ENCODE data around the gene DNAH8.
"Not testable (repeated sequence)": the region's sequence is repeated elsewhere in the genome, so short reads cannot be mapped to it uniquely, and the experiment has no call there.

Gene DNAH8

DNA sequence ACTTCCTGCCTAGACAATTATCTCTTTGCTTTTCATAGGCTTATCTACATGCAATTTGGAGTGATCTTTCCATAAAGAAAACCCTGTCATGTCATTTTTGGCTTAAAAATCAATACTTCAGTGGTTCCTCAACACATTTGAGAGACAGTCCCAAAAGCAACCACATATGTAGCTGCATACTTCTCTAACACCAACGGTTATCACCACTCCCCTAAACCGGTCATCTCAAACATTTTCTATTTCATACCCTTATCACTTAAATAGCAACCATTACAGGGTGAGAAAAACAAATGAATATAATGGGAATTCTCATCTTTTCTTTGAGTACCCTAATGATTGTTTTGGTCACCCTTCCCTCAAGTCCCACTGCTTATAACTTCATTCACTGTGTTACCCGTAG lies 17.3 kb upstream of the DNAH8 start:
- DNase-seq = no peak

DNA sequence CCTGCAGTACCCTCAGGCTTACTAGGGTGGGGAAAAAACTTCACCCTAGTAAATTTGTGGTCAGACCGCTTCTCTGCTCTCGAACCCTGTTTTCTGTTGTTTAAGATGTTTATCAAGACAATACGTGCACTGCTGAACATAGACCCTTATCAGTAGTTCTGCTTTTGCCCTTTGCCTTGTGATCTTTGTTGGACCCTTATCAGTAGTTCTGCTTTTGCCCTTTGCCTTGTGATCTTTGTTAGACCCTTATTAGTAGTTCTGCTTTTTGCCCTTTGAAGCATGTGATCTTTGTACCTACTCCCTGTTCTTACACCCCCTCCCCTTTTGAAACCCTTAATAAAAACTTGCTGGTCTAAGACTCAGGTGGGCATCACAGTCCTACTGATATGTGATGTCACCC lies 15.4 kb upstream of the DNAH8 start:
- not testable (repeated sequence) for DNase-seq

DNA sequence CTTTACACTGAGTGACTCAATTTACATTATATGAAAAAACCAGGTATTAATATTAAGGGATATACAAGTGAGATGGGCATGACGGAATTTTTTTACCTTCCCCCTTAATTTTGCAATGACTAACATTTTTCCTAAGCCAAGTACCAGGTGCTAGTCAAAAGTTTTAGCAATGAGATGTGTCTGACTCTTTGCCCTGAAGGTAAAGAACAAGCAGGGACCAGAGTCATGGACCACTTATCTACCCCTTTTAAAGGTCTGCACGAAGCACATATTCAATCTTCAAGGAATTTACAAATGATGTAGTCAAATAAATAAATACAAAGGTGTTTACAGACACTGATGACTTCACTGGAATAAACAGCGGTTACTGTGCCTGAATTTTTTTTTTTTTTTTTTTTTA lies 13.6 kb upstream of the DNAH8 start:
- DNase-seq = no peak

DNA sequence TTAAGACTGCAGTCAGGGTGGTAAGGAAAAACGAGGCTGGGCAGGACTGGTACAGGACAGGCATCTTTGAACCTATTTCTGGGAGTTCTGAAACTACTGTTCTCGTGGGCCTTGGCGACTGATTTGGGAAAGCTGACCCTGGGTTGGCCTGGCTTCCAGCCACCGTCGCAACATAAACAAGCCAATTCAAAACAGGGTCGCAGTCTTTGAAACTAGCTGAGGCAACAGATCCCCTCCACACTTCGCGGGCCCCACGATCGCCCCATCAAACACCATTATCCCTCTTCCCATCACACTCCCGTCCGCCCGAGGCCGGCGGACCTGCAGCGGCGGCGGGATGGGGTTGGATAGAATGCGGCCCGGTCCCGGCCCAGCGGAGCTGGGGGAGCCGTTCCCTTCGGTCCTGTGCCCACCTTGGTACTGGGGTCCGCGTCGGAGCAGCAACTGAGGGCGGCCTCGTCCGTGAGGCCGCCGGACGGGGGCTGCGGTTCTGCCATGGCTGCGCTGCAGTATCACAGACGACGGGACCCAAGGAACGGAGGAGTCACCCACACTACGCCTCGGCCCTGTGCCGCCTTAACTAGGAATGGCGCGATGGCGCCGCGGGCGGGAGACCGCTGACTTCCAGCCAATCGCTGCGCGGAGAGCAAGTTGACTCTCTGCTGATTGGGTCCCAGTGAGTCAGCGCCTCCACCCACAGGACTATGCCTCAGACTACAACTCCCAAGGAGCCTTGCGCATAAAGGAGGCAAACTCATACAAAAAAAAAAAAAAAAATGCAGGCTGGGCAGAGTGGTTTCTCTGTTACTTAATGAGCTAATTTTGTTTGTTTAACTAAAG lies 12.3 kb upstream of the DNAH8 start, which contains the start of gene GLO1:
Gene GLO1, minus strand, starts transcription at position 588 of the 840 bp plus-strand sequence. Its CDS starts 91 bp downstream, at position 497.
- peak; percentile 77 to 99 (median 96) for DNase-seq

- no peak for DNase-seq
Observed at GRCh38 chr6:38703949-38704590, 11.0 kb upstream of the DNAH8 start.

- no peak for DNase-seq
Observed at GRCh38 chr6:38705924-38706323, 9.2 kb upstream of the DNAH8 start.

DNA sequence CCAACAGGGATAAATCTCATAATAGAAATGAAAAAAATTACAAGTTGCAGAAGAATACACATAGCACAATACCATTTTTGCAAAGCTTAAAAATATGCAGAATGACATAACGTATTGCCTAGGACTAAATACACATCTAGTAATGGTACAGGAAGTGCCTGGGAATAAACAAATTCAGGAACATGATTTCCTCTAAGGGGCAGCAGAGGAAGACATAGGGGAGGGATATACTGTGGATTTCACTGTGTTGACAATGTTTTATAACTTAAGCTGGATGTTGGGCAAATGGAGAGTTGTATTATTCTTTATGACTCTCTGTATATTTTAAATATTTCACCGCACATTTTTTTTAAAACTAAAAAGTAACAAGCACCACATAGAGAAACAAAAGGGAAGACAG lies 6.6 kb upstream of the DNAH8 start:
- no peak for DNase-seq

GRCh38 chr6:38713812-38714211 lies 1.3 kb upstream of the DNAH8 start:
- DNase-seq = no peak

- no peak for DNase-seq
Observed at GRCh38 chr6:38714239-38715015, 684 bp upstream of the DNAH8 start.

DNA sequence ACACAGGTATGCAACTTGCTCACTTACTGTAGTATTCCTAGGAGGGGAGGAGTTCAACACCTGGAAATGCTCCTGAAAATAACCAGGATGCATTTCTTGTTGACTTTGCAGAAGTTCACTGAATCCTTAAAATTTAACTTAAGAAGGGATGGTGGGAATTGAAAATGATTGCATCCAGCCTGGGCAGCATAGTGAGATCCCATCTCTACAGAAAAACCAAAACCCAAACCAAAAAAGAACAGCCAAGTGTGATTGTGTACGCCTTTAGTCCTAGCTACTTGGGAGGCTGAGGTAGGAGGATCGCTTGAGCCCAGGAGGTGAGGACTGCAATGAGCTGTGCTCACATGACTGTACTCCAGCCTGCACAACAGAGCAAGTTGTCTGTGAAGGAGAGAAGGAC lies 1.7 kb downstream of the DNAH8 start:
- DNase-seq = no peak

DNA sequence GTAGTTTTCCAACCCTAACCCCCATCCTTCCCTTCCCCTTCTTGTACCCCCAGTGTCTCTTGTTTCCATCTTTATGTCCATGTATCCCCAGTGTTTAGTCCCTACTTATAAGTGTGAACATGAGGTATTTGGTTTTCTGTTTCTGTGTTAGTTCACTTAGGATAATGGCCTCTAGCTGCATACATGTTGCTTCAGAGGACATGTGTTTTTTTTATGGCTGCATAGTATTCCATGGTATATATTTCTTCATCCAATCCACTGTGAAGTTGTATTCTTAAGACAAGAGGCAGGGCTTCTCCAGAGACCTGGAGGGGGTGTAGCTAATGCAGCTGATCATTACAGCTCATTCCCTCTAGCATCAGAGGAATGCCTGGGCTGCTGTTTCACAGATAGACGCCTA lies 4.2 kb downstream of the DNAH8 start:
- no peak for DNase-seq

GRCh38 chr6:38720295-38720694 lies 5.2 kb downstream of the DNAH8 start:
- DNase-seq = no peak

DNA sequence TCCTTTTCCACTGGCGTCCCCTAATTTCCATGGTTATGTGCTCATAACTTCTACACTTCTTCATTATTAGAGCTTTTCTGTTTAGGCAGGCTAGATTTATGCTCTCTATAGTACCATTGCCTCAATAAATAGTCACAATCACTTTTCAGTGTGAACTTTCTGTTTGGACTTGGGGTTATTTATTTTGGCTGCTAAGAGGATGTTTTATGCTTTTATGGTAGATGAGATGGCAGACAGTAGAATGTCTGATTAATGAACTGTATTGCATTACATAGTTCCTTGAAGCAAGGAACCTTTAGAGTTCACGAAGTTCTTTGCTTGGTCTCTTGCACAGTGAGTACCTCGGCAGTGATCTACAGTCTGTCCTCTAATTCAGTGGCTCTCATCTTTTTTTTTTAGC lies 6.9 kb downstream of the DNAH8 start:
- DNase-seq = no peak

GRCh38 chr6:38722727-38723334 lies 7.7 kb downstream of the DNAH8 start:
- DNase-seq = no peak

DNA sequence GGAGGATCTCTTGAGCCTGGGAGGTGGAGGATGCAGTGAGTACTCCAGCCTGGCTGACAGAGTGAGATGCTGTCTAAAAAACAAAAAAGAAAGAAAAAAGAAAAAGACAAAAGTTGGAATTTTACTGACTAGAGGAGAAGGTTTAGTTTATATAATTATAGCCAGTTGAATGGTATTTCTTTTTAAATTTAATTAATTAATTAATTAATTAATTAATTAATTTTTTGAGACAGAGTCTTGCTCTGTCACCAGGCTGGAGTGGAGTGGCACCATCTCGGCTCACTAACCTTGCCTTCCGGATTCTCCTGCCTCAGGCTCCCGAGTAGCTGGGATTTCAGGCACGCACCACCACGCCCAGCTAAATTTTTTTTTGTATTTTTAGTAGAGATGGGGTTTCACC lies 8.7 kb downstream of the DNAH8 start:
- DNase-seq = no peak

DNA sequence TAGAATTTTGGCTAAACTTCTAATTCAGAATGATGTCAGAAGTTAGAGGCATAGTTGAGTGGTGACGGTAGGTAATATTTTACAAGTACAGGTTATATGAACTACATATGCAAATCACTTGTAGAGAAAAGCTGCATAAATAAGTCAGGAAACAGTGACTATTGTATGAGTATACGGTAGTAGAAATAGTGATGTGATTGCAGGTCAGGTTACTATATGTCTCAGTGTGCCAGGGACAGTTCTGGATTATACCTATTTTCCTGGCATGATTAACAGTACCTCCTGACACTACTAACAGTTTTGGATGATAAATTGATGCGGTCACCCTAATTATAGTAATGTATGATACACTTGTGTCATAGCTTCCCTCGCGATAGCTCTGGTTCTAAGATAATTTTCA lies 9.2 kb downstream of the DNAH8 start:
- no peak for DNase-seq

- DNase-seq = no peak
Observed at GRCh38 chr6:38725414-38726183, 10.5 kb downstream of the DNAH8 start.

DNA sequence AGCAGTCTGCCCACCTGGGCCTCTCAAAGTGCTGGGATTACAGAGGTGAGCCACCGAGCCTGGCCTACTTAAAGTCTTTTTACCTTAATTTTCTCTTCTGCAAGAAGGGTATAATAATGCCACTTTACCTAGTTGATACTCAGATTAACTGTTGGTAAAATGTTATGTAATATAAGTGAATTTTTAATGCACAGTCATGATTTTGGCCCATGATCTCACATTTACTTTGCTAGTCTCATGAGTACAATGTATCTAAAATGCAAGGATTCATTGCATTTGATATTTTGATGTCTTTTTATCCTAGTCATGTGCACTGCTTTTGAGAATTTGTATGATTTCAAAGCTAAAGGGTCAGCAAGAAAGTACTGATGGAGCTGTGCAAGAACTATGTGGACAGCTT lies 13.1 kb downstream of the DNAH8 start:
- DNase-seq = no peak

GRCh38 chr6:38730140-38730862 lies 15.2 kb downstream of the DNAH8 start:
- no peak for DNase-seq

GRCh38 chr6:38736951-38737350 lies 21.8 kb downstream of the DNAH8 start:
- DNase-seq = no peak
